H1 (cell line): Measurements from ENCODE around the gene SCRN1. TPM values are rescaled to one million over a fixed set of nuclear protein-coding genes. Genes with fewer than 3 reads are reported as not detected.

Source experiments
- CTCF ChIA-PET: fragments of 300-600 bp; sonication (Branson Sonifier 250); formaldehyde crosslinking; loops from one replicate; lab custom pipeline; 2021; ENCODE audit not compliant: partially characterized antibody; lab: Charles Lee
- POLR2A ChIA-PET: fragments of 300-600 bp; sonication (Branson Sonifier 250); formaldehyde crosslinking; loops from one replicate; lab custom pipeline; 2021; ENCODE audit warnings: inconsistent platforms; ENCODE audit not compliant: partially characterized antibody; lab: Charles Lee
- DNase-seq, 2 experiments: peaks; one replicate each; pipeline versions ENCODE4 v3.0.0 to v3.0.0-alpha.2; 2010 to 2022; ENCODE audit warnings: low spot score in 2 of 2, low read depth in 1 of 2, mixed read lengths in 1 of 2
- FAIRE-seq: peaks from 2 replicates; lab custom pipeline; 2011; peaks lifted over from hg19 to GRCh38; lab: Jason Lieb, UNC
- H2AFZ ChIP-seq: 2 replicates; pipeline ENCODE4 v1.8.1; 2012; ENCODE audit warnings: low read length, inconsistent platforms
- H2AK5ac ChIP-seq: 2 replicates; pipeline ENCODE4 v1.6.1; 2013; ENCODE audit warnings: low read depth, low read length
- H2BK120ac ChIP-seq: replicated peaks from 2 replicates; pipeline ENCODE3; 2013; ENCODE audit warnings: low read depth, low read length, inconsistent platforms
- H2BK12ac ChIP-seq: 2 replicates; pipeline ENCODE4 v1.6.1; 2013; ENCODE audit warnings: low read depth, low read length
- H2BK15ac ChIP-seq: 2 replicates; pipeline ENCODE4 v1.6.1; 2013; ENCODE audit warnings: low read length
- H2BK20ac ChIP-seq: 2 replicates; pipeline ENCODE4 v1.6.1; 2013; ENCODE audit warnings: low read length
- H2BK5ac ChIP-seq: 2 replicates; pipeline ENCODE4 v1.6.1; 2013; ENCODE audit warnings: low read depth, low read length
- H3K14ac ChIP-seq: 2 replicates; pipeline ENCODE4 v1.6.1; 2013; ENCODE audit warnings: inconsistent platforms; ENCODE audit not compliant: insufficient read length
- H3K18ac ChIP-seq: 2 replicates; pipeline ENCODE4 v1.6.1; 2013; ENCODE audit warnings: low read length; ENCODE audit errors: extremely low read depth
- H3K23ac ChIP-seq: 2 replicates; pipeline ENCODE4 v1.6.1; 2013; ENCODE audit warnings: inconsistent platforms; ENCODE audit not compliant: insufficient read length
- H3K23me2 ChIP-seq: 2 replicates; pipeline ENCODE4 v1.6.1; 2013; ENCODE audit warnings: low read depth, low read length
- H3K27ac ChIP-seq: 2 replicates; pipeline ENCODE4 v1.6.1; 2011; ENCODE audit warnings: low read depth, low read length, inconsistent platforms
- H3K27me3 ChIP-seq, 4 experiments: replicated peaks in 1 of 4; 1 replicate in 1 of 4; 2 replicates in 3 of 4; pipeline versions ENCODE4 v1.6.1 to v1.8.1; 2011 to 2013; ENCODE audit warnings: low read length in 3 of 4, mild to moderate bottlenecking in 3 of 4, inconsistent platforms in 2 of 4, mixed read lengths in 2 of 4, moderate library complexity in 1 of 4; ENCODE audit not compliant: control insufficient read depth in 3 of 4, insufficient read depth in 3 of 4; ENCODE audit errors: extremely low read depth in 1 of 4
- H3K36me3 ChIP-seq, 4 experiments: 2 replicates each; pipeline versions ENCODE4 v1.6.1 to v1.8.1; 2011 to 2013; ENCODE audit warnings: mild to moderate bottlenecking in 4 of 4, low read length in 3 of 4, moderate library complexity in 2 of 4, control low read depth in 1 of 4, inconsistent platforms in 1 of 4; ENCODE audit not compliant: insufficient read depth in 4 of 4, control insufficient read depth in 2 of 4
- H3K4ac ChIP-seq: replicated peaks from 2 replicates; pipeline ENCODE3; 2013; ENCODE audit warnings: low read length, low read depth, mixed read lengths, inconsistent platforms; ENCODE audit not compliant: insufficient read length
- H3K4me1 ChIP-seq, 4 experiments: replicated peaks in 1 of 4; 1 replicate in 1 of 4; 2 replicates in 3 of 4; pipeline versions ENCODE4 v1.6.1 to v1.8.1; 2011 to 2013; ENCODE audit warnings: low read length in 3 of 4, inconsistent platforms in 2 of 4, mixed read lengths in 1 of 4; ENCODE audit not compliant: insufficient read depth in 4 of 4, control insufficient read depth in 3 of 4
- H3K4me2 ChIP-seq, 2 experiments: 2 replicates each; pipeline versions ENCODE4 v1.6.1 to v1.8.1; 2011 to 2013; ENCODE audit warnings: low read depth in 2 of 2, low read length in 2 of 2, control low read depth in 1 of 2, inconsistent platforms in 1 of 2, mild to moderate bottlenecking in 1 of 2; ENCODE audit not compliant: insufficient read depth in 1 of 2
- H3K4me3 ChIP-seq, 4 experiments: fragments of 200-600, 300-600 bp in 1 of 4; sonication (generic), shearing (Covaris generic), sonication (Bioruptor Twin) in 1 of 4; 2 replicates each; pipeline versions ENCODE4 v1.5.1 to v1.8.1; 2011 to 2016; ENCODE audit warnings: low read length in 4 of 4, low read depth in 3 of 4, control low read depth in 2 of 4, inconsistent platforms in 2 of 4, mild to moderate bottlenecking in 2 of 4, mixed read lengths in 1 of 4, moderate library complexity in 1 of 4; ENCODE audit not compliant: insufficient read depth in 2 of 4; ENCODE audit errors: extremely low read depth in 1 of 4
- H3K56ac ChIP-seq: replicated peaks from 2 replicates; pipeline ENCODE3; 2013; ENCODE audit warnings: low read depth, mild to moderate bottlenecking, mixed read lengths, low read length, inconsistent platforms; ENCODE audit not compliant: insufficient read length
- H3K79me1 ChIP-seq: 2 replicates; pipeline ENCODE4 v1.6.1; 2013; ENCODE audit warnings: low read depth, low read length, control low read depth
- H3K79me2 ChIP-seq, 2 experiments: 2 replicates each; pipeline versions ENCODE4 v1.6.1 to v1.8.1; 2012 to 2013; ENCODE audit warnings: low read length in 2 of 2, mild to moderate bottlenecking in 2 of 2, inconsistent platforms in 1 of 2; ENCODE audit not compliant: insufficient read depth in 2 of 2, control insufficient read depth in 1 of 2
- H3K9ac ChIP-seq, 4 experiments: replicated peaks in 1 of 4; 1 replicate in 1 of 4; 2 replicates in 3 of 4; pipeline versions ENCODE4 v1.6.1 to v1.8.1; 2011 to 2013; ENCODE audit warnings: low read depth in 3 of 4, low read length in 3 of 4, control low read depth in 2 of 4, mild to moderate bottlenecking in 2 of 4, moderate library complexity in 2 of 4, inconsistent platforms in 1 of 4; ENCODE audit errors: extremely low read depth in 1 of 4
- H3K9me3 ChIP-seq, 2 experiments: 2 replicates each; pipeline versions ENCODE4 v1.6.1 to v1.8.1; 2012 to 2013; ENCODE audit warnings: mild to moderate bottlenecking in 2 of 2, moderate library complexity in 2 of 2, control low read depth in 1 of 2, inconsistent platforms in 1 of 2, low read depth in 1 of 2, low read length in 1 of 2, mixed read lengths in 1 of 2; ENCODE audit not compliant: insufficient read depth in 2 of 2
- H4K20me1 ChIP-seq, 2 experiments: replicated peaks in 1 of 2; 2 replicates each; pipeline versions ENCODE3 to v1.8.1; 2011 to 2013; ENCODE audit warnings: inconsistent platforms in 2 of 2, low read length in 2 of 2, mild to moderate bottlenecking in 1 of 2; ENCODE audit not compliant: insufficient read depth in 2 of 2, control insufficient read depth in 1 of 2
- H4K5ac ChIP-seq: 2 replicates; pipeline ENCODE4 v1.6.1; 2013; ENCODE audit warnings: low read length, low read depth, mixed read lengths, inconsistent platforms; ENCODE audit not compliant: insufficient read length
- H4K8ac ChIP-seq: 2 replicates; pipeline ENCODE4 v1.8.0; 2013; ENCODE audit warnings: mild to moderate bottlenecking, moderate library complexity, low read length, inconsistent platforms; ENCODE audit not compliant: insufficient read depth; ENCODE audit errors: extremely low read depth
- H4K91ac ChIP-seq: replicated peaks from 2 replicates; pipeline ENCODE3; 2013; ENCODE audit warnings: low read length, mixed read lengths, inconsistent platforms; ENCODE audit not compliant: insufficient read length
- EGR1 ChIP-seq: IDR thresholded peaks from 2 replicates; pipeline ENCODE4 v1.6.1; 2011; ENCODE audit warnings: low read depth, low read length, borderline replicate concordance
- WGBS, 2 experiments: shearing (Covaris generic) in 1 of 2; methylation state at CpG; one replicate each; pipeline versions ENCODE4 v1.1.6 to v1.1.7; 2013 to 2015; ENCODE audit warnings: low lambda C conversion rate in 2 of 2, mixed read lengths in 2 of 2, inconsistent platforms in 1 of 2, low coverage in 1 of 2, missing lambda C conversion rate in 1 of 2; ENCODE audit not compliant: insufficient replicate concordance in 2 of 2, insufficient coverage in 1 of 2, insufficient read length in 1 of 2; ENCODE audit errors: extremely low coverage in 1 of 2, missing lambda C conversion rate in 1 of 2; 5-methylcytosine and 5-hydroxymethylcytosine counted together
- polyA plus RNA-seq, 7 experiments: library from polyadenylated mRNA; depleted of rRNA in 3 of 7; stranded (reverse) in 5 of 7; unstranded in 2 of 7; fragments of >200 nt in 5 of 7; fragments of 200-250 nt in 2 of 7; gene quantifications; 1 replicate in 5 of 7; 2 replicates in 1 of 7; 4 replicates in 1 of 7; pipeline versions ENCODE4 v1.2.1 to v1.2.3, GENCODE V29; 2011 to 2013; ENCODE audit warnings: missing spikeins in 2 of 7, mixed read lengths in 2 of 7
- total RNA-seq: library from RNA; stranded (reverse); fragmentation: NEBNext Ultra II Directional; extraction: Animal tissue kit (Norgen Biotek cat#: 25700); gene quantifications from 2 replicates; pipeline ENCODE4 v1.2.1, GENCODE V29; 2021

Gene SCRN1
- total and polyA plus RNA-seq, 2 of the 8 experiments (the other 6 are each of a cell fraction or from before 2014, with no cell fraction given), result 36.0 to 75.8 TPM

GRCh38 chr7:30001998-30002397, 12.4 kb upstream of the SCRN1 start:
- Histone ChIP-seq H3K18ac (no peak overlapping the region), H4K8ac (no peak overlapping the region), H3K23ac (no peak overlapping the region), H3K4me3 (no peak overlapping the region), H4K20me1 (no peaks in the 10 kb centered on the region), H3K27me3 (no peaks in the 10 kb centered on the region; a peak in 1 of 7 replicates), H4K5ac (no peak overlapping the region), H2AFZ (no peak overlapping the region), H4K91ac (no peak overlapping the region), H3K14ac (no peak overlapping the region), H3K23me2 (no peaks in the 10 kb centered on the region), H2AK5ac (no peak overlapping the region), H3K36me3 (no peaks in the 10 kb centered on the region), H3K79me1 (no peaks in the 10 kb centered on the region), H2BK5ac (no peak overlapping the region), H3K56ac (no peak overlapping the region), H3K4ac (no peak overlapping the region), H3K79me2 (no peaks in the 10 kb centered on the region), H3K4me2 (no peak overlapping the region), H3K9ac (no peak overlapping the region), H3K27ac (no peak overlapping the region), H3K4me1 (peaks cover 0 to 4% (median 0%) of the 10 kb centered on the region in 4 experiments; a peak in 3 of 7 replicates), H2BK20ac (no peak overlapping the region), H3K9me3 (0 out of 4 replicates have a peak, but pooled peaks cover 0 to 2% of the 10 kb centered on the region in 2 experiments), H2BK120ac (no peak overlapping the region), H2BK15ac (no peak overlapping the region), H2BK12ac (no peak overlapping the region)
- no peak for FAIRE-seq
- CTCF ChIA-PET, result interaction anchor here (1.2 to 1.5 kb wide), 3 partner anchors 9 to 80 kb away, joined by 3 to 4 read pairs (median 4); no protein-coding TSS in a partner anchor
- TF ChIP-seq EGR1, result no peak
- 95% methylated on average over 2 of the region's 2 CpGs; no CpG with 5 or more reads in 1 of the 2 experiments for WGBS, 2 experiments
- POLR2A ChIA-PET, result interaction anchor here (1.5 to 1.9 kb wide), 2 partner anchors 14 to 27 kb away, joined by 3 to 4 read pairs; no protein-coding TSS in a partner anchor
- no peak for DNase-seq
